GM12873 (cell line): Measurements from ENCODE around the gene FOXP4.

Source experiments
- CTCF ChIP-seq: IDR thresholded peaks from 2 replicates; pipeline ENCODE4 v1.5.1; 2012; ENCODE audit warnings: low read depth, mild to moderate bottlenecking, moderate library complexity, low read length, control low read depth; ENCODE audit not compliant: insufficient read depth; ENCODE audit errors: missing control alignments

The FOXP4 gene

GRCh38 chr6:41523915-41524633, 22.1 kb upstream of the FOXP4 start:
- no peak for TF ChIP-seq CTCF

GRCh38 chr6:41524634-41525011, 21.6 kb upstream of the FOXP4 start:
- TF ChIP-seq CTCF: no peak

- TF ChIP-seq CTCF: no peak
Observed at GRCh38 chr6:41527721-41528408, 18.3 kb upstream of the FOXP4 start.

- TF ChIP-seq CTCF: no peak
Observed at GRCh38 chr6:41528409-41528963, 17.7 kb upstream of the FOXP4 start.

- no peak for TF ChIP-seq CTCF
Observed at GRCh38 chr6:41529049-41529448, 17.1 kb upstream of the FOXP4 start.

- TF ChIP-seq CTCF: no peak
Observed at GRCh38 chr6:41529970-41530369, 16.2 kb upstream of the FOXP4 start.

GRCh38 chr6:41530476-41530875, 15.7 kb upstream of the FOXP4 start:
- no peak for TF ChIP-seq CTCF
